HepG2 (cell line): ENCODE results near the gene HDDC3. TPM values are rescaled to one million over a fixed set of nuclear protein-coding genes. Genes with fewer than 3 reads are reported as not detected.

Experiments used
- ATAC-seq: fragments of 200-7000 bp; cut with Tn5 transposase; 3 replicates; pipeline ENCODE4 v1.9.1; 2020; ENCODE audit warnings: mild to moderate bottlenecking, moderate library complexity
- BruUV-seq: library from RNA; stranded (reverse); fragments of 400-500 nt; replicated peaks from 2 replicates; lab custom pipeline; 2021; lab: Mats Ljungman, UMichigan
- CTCF ChIA-PET: fragments of 300-600 bp; formaldehyde crosslinking; extraction: SDS; loops from one replicate; lab custom pipeline; 2021; ENCODE audit warnings: low total read pairs, inconsistent platforms, low intra/inter-chr PET ratio; lab: Yijun Ruan, JAX
- POLR2A ChIA-PET: fragments of 350-600 bp; sonication (Branson Sonifier 250); formaldehyde crosslinking; loops from one replicate; lab custom pipeline; 2020; ENCODE audit warnings: antibody characterized with exemption, inconsistent platforms; lab: Yijun Ruan, JAX
- DNase-seq: peaks from one replicate; pipeline ENCODE4 v3.0.0-alpha.2; 2015; ENCODE audit warnings: low spot score
- FAIRE-seq: peaks from 3 replicates; lab custom pipeline; 2011; peaks lifted over from hg19 to GRCh38; lab: Jason Lieb, UNC
- H2AFZ ChIP-seq: one replicate; pipeline ENCODE4 v1.6.1; 2011; ENCODE audit warnings: low read length, inconsistent platforms
- H3K27ac ChIP-seq: fragments of 300-600 bp; 3 replicates; pipeline ENCODE4 v1.8.0; 2011; ENCODE audit warnings: mixed run types, mild to moderate bottlenecking, mixed read lengths, low read length, inconsistent platforms; ENCODE audit not compliant: insufficient read depth; ENCODE audit errors: extremely low read length
- H3K27me3 ChIP-seq, 2 experiments: fragments of 200-600 bp in 1 of 2; 2 replicates in 1 of 2; 3 replicates in 1 of 2; pipeline versions ENCODE4 v1.6.0 to v1.8.0; 2011; ENCODE audit warnings: low read length in 2 of 2, mild to moderate bottlenecking in 2 of 2, moderate library complexity in 2 of 2, inconsistent platforms in 1 of 2; ENCODE audit not compliant: insufficient read depth in 2 of 2, control insufficient read depth in 1 of 2
- H3K36me3 ChIP-seq, 2 experiments: fragments of 200-600 bp in 1 of 2; replicated peaks in 1 of 2; 2 replicates in 1 of 2; 3 replicates in 1 of 2; pipeline versions ENCODE4 v1.5.1 to v1.8.0; 2011; ENCODE audit warnings: low read length in 2 of 2, inconsistent platforms in 1 of 2; ENCODE audit not compliant: insufficient read depth in 2 of 2, control insufficient read depth in 1 of 2
- H3K4me1 ChIP-seq: 2 replicates; pipeline ENCODE4 v1.5.1; 2012; ENCODE audit warnings: low read length, inconsistent platforms; ENCODE audit not compliant: insufficient read depth
- H3K4me2 ChIP-seq: 2 replicates; pipeline ENCODE4 v1.6.0; 2011; ENCODE audit warnings: low read depth, low read length, inconsistent platforms
- H3K4me3 ChIP-seq, 3 experiments: fragments of 200-600 bp in 1 of 3; sonication (generic), shearing (Covaris generic) in 1 of 3; replicated peaks in 1 of 3; 2 replicates each; pipeline ENCODE4 v1.5.1; 2011 to 2016; ENCODE audit warnings: low read length in 3 of 3, inconsistent platforms in 2 of 3, low read depth in 2 of 3, mild to moderate bottlenecking in 2 of 3, control low read depth in 1 of 3, mixed read lengths in 1 of 3; ENCODE audit not compliant: insufficient read depth in 1 of 3
- H3K79me2 ChIP-seq: one replicate; pipeline ENCODE4 v1.6.1; 2011; ENCODE audit warnings: low read length, inconsistent platforms; ENCODE audit not compliant: insufficient read depth
- H3K9ac ChIP-seq: 2 replicates; pipeline ENCODE4 v1.6.0; 2011; ENCODE audit warnings: mild to moderate bottlenecking, low read depth, low read length, inconsistent platforms; ENCODE audit not compliant: insufficient read depth
- H3K9me3 ChIP-seq: 2 replicates; pipeline ENCODE4 v1.5.1; 2012; ENCODE audit warnings: mild to moderate bottlenecking, low read length
- H4K20me1 ChIP-seq: 2 replicates; pipeline ENCODE4 v1.6.0; 2011; ENCODE audit warnings: inconsistent platforms, mild to moderate bottlenecking, low read length, moderate library complexity; ENCODE audit not compliant: insufficient read depth
- HNRNPUL1 ChIP-seq: fragments of 200-400 bp; formaldehyde crosslinking; IDR thresholded peaks from 2 replicates; pipeline ENCODE4 v1.6.1; 2017; ENCODE audit warnings: low read depth, mild to moderate bottlenecking, low read length, moderate library complexity
- JARID2 ChIP-seq: sonication (generic); formaldehyde crosslinking; IDR thresholded peaks from 2 replicates; pipeline ENCODE4 v1.8.1; 2023; ENCODE audit warnings: missing genetic modification reagents, inconsistent platforms; ENCODE audit not compliant: insufficient replicate concordance
- PAX8 ChIP-seq: sonication (generic); formaldehyde crosslinking; IDR thresholded peaks from 2 replicates; pipeline ENCODE4 v1.8.0; 2022; ENCODE audit warnings: mild to moderate bottlenecking, missing genetic modification reagents, borderline replicate concordance
- POLR2G ChIP-seq: fragments of 200-400 bp; formaldehyde crosslinking; IDR thresholded peaks from 2 replicates; pipeline ENCODE4 v1.6.1; 2018; ENCODE audit warnings: mild to moderate bottlenecking, low read depth, low read length, moderate library complexity
- ZNF629 ChIP-seq: sonication (generic); formaldehyde crosslinking; conservative IDR thresholded peaks from 2 replicates; pipeline ENCODE4 v1.5.0; 2020; ENCODE audit warnings: missing genetic modification reagents
- WGBS: methylation state at CpG from one replicate; pipeline ENCODE4 v1.1.6; 2017; ENCODE audit warnings: low lambda C conversion rate; 5-methylcytosine and 5-hydroxymethylcytosine counted together
- in situ Hi-C: cut with HindIII; loops from 2 replicates; pipeline ENCODE4 v1.10.0; 2017; ENCODE audit warnings: low pct_unique_long_range_greater_than_20kb; ENCODE audit not compliant: extremely low pct_ligation_motif_present
- intact Hi-C: fragments of 100-400 bp; cut with micrococcal nuclease; formaldehyde crosslinking; loops from one replicate; pipeline ENCODE4 v1.10.0; 2022; ENCODE audit not compliant: unreplicated experiment
- polyA plus RNA-seq, 8 experiments: library from polyadenylated mRNA; depleted of rRNA in 3 of 8; stranded (reverse) in 7 of 8; unstranded in 1 of 8; fragments of >200 nt; fragmentation: Illumina TruSeq in 4 of 8; extraction: Trizol in 4 of 8; gene quantifications; 2 replicates each; pipeline versions ENCODE4 v1.2.1 to v1.2.3, GENCODE V29; 2011 to 2016; ENCODE audit warnings: low read depth in 4 of 8, missing spikeins in 1 of 8, mixed read lengths in 1 of 8; ENCODE audit not compliant: insufficient read depth in 1 of 8
- total RNA-seq, 5 experiments: library from RNA; depleted of rRNA; stranded (reverse); fragments of >200 nt; fragmentation: Illumina TruSeq; extraction: Trizol; gene quantifications; 2 replicates each; pipeline ENCODE4 v1.2.3, GENCODE V29; 2016; ENCODE audit warnings: low read depth in 1 of 5
- TF ChIP-seq, protein P1 (sequence below): sonication (generic); formaldehyde crosslinking; IDR thresholded peaks from 2 replicates; pipeline ENCODE4 v1.5.1; 2020; ENCODE audit warnings: mild to moderate bottlenecking, missing genetic modification reagents, moderate library complexity
- TF ChIP-seq, protein P2 (sequence below): sonication (generic); formaldehyde crosslinking; IDR thresholded peaks from 2 replicates; pipeline ENCODE4 v1.4.0; 2020; ENCODE audit warnings: missing genetic modification reagents, mild to moderate bottlenecking, borderline replicate concordance
- TF ChIP-seq, protein P3 (sequence below): sonication (generic); formaldehyde crosslinking; IDR thresholded peaks from 2 replicates; pipeline ENCODE4 v1.5.0; 2020; ENCODE audit warnings: mild to moderate bottlenecking, missing genetic modification reagents

The HDDC3 gene
- total and polyA plus RNA-seq, 2 of the 13 experiments (the other 11 are each of a cell fraction or from before 2014, with no cell fraction given) = 18.7 to 28.3 TPM

DNA sequence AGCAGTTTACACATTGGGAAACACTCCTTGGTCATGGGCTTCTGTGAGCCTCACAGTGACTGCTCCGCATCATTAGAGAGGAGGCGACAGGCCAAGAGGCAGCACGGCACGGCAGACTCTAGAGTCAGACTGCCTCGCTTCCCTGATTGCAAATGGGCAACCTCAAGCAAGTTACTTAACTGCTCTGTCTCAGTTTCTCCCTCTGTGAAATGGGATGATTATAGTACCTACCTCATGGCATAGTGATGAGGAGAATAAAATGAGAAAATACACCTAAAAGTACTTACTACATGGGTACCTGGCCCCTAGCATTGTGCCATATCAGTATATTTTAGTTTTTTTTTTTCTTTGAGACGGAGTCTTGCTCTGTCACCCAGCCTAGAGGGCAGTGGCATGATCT lies 18.3 kb upstream of the HDDC3 start:
- in situ Hi-C loops = no loop called here

DNA sequence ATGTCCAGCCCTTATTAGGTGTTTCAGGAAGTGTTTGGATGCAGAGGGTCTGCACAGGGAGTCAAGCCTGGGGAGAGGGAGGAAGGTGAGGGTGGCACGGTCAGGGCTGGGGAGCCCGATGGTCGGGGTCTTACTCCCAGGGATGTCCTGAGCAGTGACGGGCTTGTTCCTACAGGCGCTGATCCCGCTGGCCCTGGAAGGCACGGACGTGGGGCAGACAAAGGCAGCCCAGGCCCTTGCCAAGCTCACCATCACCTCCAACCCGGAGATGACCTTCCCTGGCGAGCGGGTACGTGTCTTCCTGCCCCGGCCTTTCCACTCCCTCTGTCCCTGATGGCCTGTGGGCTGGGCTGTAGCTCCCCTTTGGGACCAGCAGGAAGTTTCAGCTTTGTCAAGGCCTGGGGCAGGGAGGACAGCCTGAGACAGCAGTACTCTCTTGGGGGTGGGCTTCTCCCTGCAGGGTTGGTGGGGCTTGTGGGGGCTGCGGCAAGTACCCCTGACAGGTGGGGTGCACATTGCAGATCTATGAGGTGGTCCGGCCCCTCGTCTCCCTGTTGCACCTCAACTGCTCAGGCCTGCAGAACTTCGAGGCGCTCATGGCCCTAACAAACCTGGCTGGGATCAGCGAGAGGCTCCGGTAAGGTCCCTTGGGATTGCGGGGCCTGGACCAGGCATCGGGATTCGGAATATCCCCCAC lies 17.8 kb upstream of the HDDC3 start:
- Histone ChIP-seq H4K20me1 (no peaks in the 10 kb centered on the region), H2AFZ (no peak overlapping the region), H3K4me2 (no peak overlapping the region), H3K9ac (no peak overlapping the region), H3K36me3 (peaks cover 20 to 66% of the 10 kb centered on the region in 2 experiments; a peak in 4 of 5 replicates), H3K27ac (no peak overlapping the region), H3K27me3 (no peaks in the 10 kb centered on the region), H3K79me2 (no peaks in the 10 kb centered on the region), H3K9me3 (no peaks in the 10 kb centered on the region), H3K4me3 (no peak overlapping the region), H3K4me1 (no peaks in the 10 kb centered on the region)
- intact Hi-C loops = no loop called here
- FAIRE-seq = no peak
- ATAC-seq = no peak
- WGBS = 97% methylated on average over 9 of the region's 23 CpGs
- in situ Hi-C loops = loop anchor here (25.0 kb wide), 1 partner anchor 312 kb away; no protein-coding TSS in a partner anchor
- ChIA-PET CTCF (no interaction called here), POLR2A (interaction anchor here (0.7 kb wide), 1 partner anchor 15 kb away, joined by 3 read pairs; the partner anchor contains the start of gene UNC45A)
- no TSS peak for BruUV-seq
- no peak for DNase-seq
- TF ChIP-seq, protein P1, sequence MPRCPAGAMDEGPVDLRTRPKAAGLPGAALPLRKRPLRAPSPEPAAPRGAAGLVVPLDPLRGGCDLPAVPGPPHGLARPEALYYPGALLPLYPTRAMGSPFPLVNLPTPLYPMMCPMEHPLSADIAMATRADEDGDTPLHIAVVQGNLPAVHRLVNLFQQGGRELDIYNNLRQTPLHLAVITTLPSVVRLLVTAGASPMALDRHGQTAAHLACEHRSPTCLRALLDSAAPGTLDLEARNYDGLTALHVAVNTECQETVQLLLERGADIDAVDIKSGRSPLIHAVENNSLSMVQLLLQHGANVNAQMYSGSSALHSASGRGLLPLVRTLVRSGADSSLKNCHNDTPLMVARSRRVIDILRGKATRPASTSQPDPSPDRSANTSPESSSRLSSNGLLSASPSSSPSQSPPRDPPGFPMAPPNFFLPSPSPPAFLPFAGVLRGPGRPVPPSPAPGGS (CRISPR knock-in tag) = no peak
- TF ChIP-seq PAX8 (CRISPR knock-in tag) (no peak), HNRNPUL1 (no peak), POLR2G (no peak)
- TF ChIP-seq, protein P2, sequence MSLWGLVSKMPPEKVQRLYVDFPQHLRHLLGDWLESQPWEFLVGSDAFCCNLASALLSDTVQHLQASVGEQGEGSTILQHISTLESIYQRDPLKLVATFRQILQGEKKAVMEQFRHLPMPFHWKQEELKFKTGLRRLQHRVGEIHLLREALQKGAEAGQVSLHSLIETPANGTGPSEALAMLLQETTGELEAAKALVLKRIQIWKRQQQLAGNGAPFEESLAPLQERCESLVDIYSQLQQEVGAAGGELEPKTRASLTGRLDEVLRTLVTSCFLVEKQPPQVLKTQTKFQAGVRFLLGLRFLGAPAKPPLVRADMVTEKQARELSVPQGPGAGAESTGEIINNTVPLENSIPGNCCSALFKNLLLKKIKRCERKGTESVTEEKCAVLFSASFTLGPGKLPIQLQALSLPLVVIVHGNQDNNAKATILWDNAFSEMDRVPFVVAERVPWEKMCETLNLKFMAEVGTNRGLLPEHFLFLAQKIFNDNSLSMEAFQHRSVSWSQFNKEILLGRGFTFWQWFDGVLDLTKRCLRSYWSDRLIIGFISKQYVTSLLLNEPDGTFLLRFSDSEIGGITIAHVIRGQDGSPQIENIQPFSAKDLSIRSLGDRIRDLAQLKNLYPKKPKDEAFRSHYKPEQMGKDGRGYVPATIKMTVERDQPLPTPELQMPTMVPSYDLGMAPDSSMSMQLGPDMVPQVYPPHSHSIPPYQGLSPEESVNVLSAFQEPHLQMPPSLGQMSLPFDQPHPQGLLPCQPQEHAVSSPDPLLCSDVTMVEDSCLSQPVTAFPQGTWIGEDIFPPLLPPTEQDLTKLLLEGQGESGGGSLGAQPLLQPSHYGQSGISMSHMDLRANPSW (CRISPR knock-in tag) = no peak
- TF ChIP-seq, protein P3, sequence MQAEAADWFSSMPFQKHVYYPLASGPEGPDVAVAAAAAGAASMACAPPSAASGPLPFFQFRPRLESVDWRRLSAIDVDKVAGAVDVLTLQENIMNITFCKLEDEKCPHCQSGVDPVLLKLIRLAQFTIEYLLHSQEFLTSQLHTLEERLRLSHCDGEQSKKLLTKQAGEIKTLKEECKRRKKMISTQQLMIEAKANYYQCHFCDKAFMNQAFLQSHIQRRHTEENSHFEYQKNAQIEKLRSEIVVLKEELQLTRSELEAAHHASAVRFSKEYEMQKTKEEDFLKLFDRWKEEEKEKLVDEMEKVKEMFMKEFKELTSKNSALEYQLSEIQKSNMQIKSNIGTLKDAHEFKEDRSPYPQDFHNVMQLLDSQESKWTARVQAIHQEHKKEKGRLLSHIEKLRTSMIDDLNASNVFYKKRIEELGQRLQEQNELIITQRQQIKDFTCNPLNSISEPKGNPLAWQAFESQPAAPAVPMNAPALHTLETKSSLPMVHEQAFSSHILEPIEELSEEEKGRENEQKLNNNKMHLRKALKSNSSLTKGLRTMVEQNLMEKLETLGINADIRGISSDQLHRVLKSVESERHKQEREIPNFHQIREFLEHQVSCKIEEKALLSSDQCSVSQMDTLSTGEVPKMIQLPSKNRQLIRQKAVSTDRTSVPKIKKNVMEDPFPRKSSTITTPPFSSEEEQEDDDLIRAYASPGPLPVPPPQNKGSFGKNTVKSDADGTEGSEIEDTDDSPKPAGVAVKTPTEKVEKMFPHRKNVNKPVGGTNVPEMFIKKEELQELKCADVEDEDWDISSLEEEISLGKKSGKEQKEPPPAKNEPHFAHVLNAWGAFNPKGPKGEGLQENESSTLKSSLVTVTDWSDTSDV (CRISPR knock-in tag) = no peak

More for the DNA sequence above, 18.3 kb upstream of the HDDC3 start:
- CTCF ChIA-PET = no interaction called here
- Histone ChIP-seq H3K9ac (no peak overlapping the region), H3K4me2 (no peak overlapping the region), H3K27ac (no peak overlapping the region), H2AFZ (no peak overlapping the region), H3K4me1 (peaks cover 4% of the 10 kb centered on the region), H4K20me1 (no peaks in the 10 kb centered on the region)
- WGBS = 100% methylated on average over 5 of the region's 6 CpGs
- DNase-seq (no peak), FAIRE-seq (no peak)
- BruUV-seq = no TSS peak
- intact Hi-C loops = no loop called here
- TF ChIP-seq JARID2 = no peak
- peak; percentile 78 for TF ChIP-seq ZNF629 (CRISPR knock-in tag)
- TF ChIP-seq, all 625 proteins: peak for 1
- peaks cover 20 to 65% of the 10 kb centered on the region in 2 experiments; a peak in 4 of 5 replicates for H3K36me3 ChIP-seq
- H3K9me3 ChIP-seq = no peaks in the 10 kb centered on the region
- H3K27me3 ChIP-seq = no peaks in the 10 kb centered on the region
- H3K79me2 ChIP-seq = peaks cover 5% of the 10 kb centered on the region
- POLR2A ChIA-PET = no interaction called here
- no peak overlapping the region for H3K4me3 ChIP-seq
- no peak for ATAC-seq
